ENCODE results near the gene ZHX3.
"Not testable (repeated sequence)": the region's sequence is repeated elsewhere in the genome, so short reads cannot be mapped to it uniquely, and the experiment has no call there.

The ZHX3 gene

GRCh38 chr20:41135187-41135887 is 182.2 kb downstream of the ZHX3 start:
- DNase-seq (ENCODE audit: low read depth), result no peak

- no peak for DNase-seq (ENCODE audit: low read depth)
Measured at GRCh38 chr20:41134362-41135186, 183.0 kb downstream of the ZHX3 start.

DNA sequence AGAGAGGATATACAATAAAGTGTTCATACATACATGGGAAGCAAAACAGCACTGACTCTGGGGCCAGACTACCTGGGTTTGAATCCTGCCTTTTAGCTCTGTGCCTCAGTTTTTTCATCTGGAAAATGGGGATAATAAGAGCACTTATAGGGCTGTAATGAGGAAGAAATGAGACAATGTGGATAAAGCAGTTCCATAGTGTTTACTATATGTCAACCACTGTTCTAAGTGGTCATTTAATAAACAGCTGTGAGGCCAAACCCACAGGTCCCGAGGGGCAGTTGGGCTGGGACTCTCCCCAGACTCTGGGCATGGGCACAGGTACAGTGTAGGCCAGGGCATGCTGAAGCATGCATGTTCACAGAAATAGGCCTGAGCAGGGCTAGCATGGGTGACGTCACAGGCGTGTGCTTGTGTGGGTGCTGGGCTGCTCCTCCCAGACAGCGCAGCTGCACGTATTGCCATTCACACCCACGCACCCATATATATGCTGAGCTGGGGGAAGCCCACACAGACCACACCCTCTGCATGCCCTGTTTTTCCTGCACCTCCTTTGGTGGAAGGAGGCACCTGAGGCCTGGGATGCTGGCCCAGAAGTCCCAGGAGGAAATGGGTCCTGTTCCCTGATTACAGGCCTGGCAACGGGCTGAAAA is 183.7 kb downstream of the ZHX3 start:
- DNase-seq (ENCODE audit: low read depth), result no peak

DNA sequence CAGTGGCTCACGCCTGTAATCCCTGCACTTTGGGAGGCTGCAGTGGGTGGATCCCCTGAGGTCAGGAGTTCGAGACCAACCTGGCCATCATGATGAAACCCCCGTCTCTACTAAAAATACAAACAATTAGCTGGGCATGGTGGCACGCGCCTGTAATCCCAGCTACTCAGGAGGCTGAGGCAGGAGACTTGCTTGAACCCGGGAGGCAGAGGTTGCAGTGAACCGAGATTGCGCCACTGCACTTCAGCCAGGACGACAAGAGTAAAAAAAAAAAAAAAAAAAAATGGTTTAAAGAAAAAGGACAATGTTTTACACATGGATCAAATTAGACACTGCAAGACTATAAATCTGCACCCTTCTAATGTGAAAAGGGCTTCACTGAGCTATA is 185.1 kb downstream of the ZHX3 start:
- DNase-seq (ENCODE audit: low read depth), result not testable (repeated sequence)

DNA sequence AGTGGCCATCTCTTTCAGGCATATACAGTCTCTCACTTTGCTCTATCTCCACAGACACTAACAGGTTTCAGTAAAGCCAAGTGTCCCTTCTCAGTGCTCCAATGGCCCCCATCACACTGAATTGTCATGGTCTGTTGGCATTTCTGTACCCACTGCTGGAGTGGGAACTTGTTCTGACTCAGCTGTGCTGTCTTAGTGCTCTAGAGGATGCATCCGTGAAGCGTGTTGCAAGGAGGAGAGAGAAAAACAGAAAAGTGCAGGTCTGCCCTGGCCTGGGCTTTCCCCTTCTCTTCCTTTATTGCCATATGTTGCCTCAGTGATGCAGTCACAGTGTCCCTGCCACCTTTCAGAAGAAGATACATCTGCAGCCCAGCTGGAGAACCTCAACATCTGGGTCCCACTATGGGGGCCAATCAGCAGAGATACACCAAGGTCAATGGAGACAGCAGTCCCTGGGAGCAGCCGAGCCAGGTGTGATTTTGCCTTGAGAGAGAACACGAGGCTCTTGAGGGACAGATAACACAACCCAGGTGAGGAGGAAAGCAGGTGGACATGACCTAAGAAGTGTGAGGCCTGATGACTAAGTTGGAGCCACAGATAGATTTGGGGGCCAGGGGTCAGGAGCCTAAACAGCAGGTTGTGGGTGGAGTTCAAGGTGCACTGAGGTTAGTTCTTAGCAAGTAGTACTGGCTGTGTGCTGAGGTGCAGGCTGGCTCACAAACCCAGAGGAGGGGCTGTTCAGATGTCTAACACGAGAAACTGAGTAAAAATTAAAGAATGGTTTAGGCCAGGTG is 185.7 kb downstream of the ZHX3 start:
- DNase-seq (ENCODE audit: low read depth), result no peak
